ENCODE measurements around the gene ADGRE2.

The ADGRE2 gene

DNA sequence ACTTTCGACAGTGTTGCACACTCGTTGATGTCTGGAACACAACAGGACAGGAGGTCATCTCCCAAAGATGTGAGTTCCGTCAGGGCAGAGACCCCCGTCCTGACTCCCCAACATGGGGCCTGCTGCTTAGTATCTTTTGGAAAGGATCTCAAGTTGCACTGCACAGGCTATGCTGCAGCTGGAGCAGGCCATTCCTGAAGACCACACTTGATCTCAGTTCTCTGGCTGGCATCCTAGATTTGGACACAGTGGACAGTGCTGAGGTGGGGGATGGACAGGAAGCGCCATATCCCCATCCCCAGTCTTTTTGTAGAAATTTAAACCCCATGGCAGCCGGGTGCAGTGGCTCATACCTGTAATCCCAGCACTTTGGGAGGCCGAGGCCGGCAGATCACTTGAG, 5.9 kb downstream of the ADGRE2 start:
- Mint-ChIP-seq H3K4me3 (no peak overlapping the region), H3K27ac (no peak overlapping the region), H3K9me3 (peaks cover 36% of the 10 kb centered on the region), H3K36me3 (ENCODE audit: low read depth) (no peaks in the 10 kb centered on the region), H3K27me3 (ENCODE audit: low read depth, poor library complexity) (peaks cover 40% of the 10 kb centered on the region), H3K4me1 (peaks cover 3% of the 10 kb centered on the region)
- no peak for TF ChIP-seq CTCF (IDR thresholded peaks at IDR 0.05)
- DNase-seq, result no peak

GRCh38 chr19:14770944-14771839, 7.2 kb downstream of the ADGRE2 start:
- H3K27me3 Mint-ChIP-seq (ENCODE audit: low read depth, poor library complexity), result peaks cover 33% of the 10 kb centered on the region
- no peak overlapping the region for H3K4me3 Mint-ChIP-seq
- H3K27ac Mint-ChIP-seq, result no peak overlapping the region
- peaks cover 3% of the 10 kb centered on the region for H3K4me1 Mint-ChIP-seq
- TF ChIP-seq CTCF (IDR thresholded peaks at IDR 0.05), result no peak
- no peak for DNase-seq
- H3K9me3 Mint-ChIP-seq, result peaks cover 36% of the 10 kb centered on the region
- H3K36me3 Mint-ChIP-seq (ENCODE audit: low read depth), result no peaks in the 10 kb centered on the region

DNA sequence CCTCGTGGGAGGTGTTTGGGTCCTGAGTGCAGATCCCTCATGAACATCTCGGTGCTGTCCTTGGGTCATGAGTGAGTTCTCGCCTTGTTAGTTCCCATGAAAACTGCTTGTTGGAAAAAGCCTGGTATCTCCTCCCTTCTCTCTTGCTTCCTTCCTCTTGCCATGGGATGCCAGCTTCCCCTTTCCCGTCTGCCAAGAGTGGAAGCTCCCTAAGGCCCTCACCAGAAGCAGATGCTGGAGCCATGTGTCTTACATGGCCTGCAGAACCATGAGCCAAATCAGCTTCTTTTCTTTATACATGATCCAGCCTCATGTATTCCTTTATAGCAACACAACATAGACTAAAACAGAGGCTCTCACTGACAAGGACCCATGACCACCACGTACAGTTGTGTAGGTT, 8.2 kb downstream of the ADGRE2 start:
- Mint-ChIP-seq H3K4me1 (peaks cover 3% of the 10 kb centered on the region), H3K27ac (no peak overlapping the region), H3K4me3 (no peak overlapping the region), H3K9me3 (peaks cover 32% of the 10 kb centered on the region), H3K27me3 (ENCODE audit: low read depth, poor library complexity) (peaks cover 26% of the 10 kb centered on the region), H3K36me3 (ENCODE audit: low read depth) (no peaks in the 10 kb centered on the region)
- DNase-seq, result no peak
- TF ChIP-seq CTCF (IDR thresholded peaks at IDR 0.05), result no peak

GRCh38 chr19:14769201-14769600, 9.2 kb downstream of the ADGRE2 start:
- no peak for DNase-seq
- Mint-ChIP-seq H3K4me3 (no peak overlapping the region), H3K4me1 (peaks cover 3% of the 10 kb centered on the region), H3K27ac (no peak overlapping the region), H3K36me3 (ENCODE audit: low read depth) (no peaks in the 10 kb centered on the region), H3K9me3 (peaks cover 38% of the 10 kb centered on the region), H3K27me3 (ENCODE audit: low read depth, poor library complexity) (peaks cover 28% of the 10 kb centered on the region)
- no peak for TF ChIP-seq CTCF (IDR thresholded peaks at IDR 0.05)

DNA sequence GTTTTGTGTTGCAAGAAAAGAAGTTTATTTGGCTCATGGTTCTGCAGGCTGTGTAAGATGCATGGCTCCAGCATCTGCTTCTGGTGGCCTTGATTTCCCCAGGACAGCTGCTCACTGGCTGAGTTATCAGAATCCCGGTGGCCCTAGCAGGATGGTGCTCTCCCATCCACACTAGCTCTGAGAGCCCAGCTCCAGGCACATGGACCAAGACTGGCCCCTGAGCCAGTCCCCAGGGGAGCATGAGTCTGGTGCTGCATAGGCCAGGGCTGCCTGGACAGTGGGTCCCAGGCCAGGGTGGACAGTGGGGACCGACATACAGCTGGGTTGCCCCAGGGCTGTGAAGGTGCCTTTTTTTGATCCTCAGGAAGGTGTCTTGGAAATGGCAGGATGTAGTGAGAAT, 10.4 kb downstream of the ADGRE2 start:
- Mint-ChIP-seq H3K27ac (no peak overlapping the region), H3K27me3 (ENCODE audit: low read depth, poor library complexity) (peaks cover 27% of the 10 kb centered on the region)

More for the DNA sequence above, 10.4 kb downstream of the ADGRE2 start:
- H3K9me3 Mint-ChIP-seq, result peaks cover 41% of the 10 kb centered on the region
- no peaks in the 10 kb centered on the region for H3K36me3 Mint-ChIP-seq (ENCODE audit: low read depth)
- no peak for DNase-seq
- H3K4me3 Mint-ChIP-seq, result no peak overlapping the region
- TF ChIP-seq CTCF (IDR thresholded peaks at IDR 0.05), result no peak
- H3K4me1 Mint-ChIP-seq, result no peaks in the 10 kb centered on the region

All from nephron progenitor cell (in vitro differentiated cells).